AG08396 (cell line): ENCODE data around the gene EI24.

Experiments used
- DNase-seq: peaks from one replicate; pipeline ENCODE4 v3.0.0; 2012; ENCODE audit warnings: low spot score, mixed read lengths

The EI24 gene

DNA sequence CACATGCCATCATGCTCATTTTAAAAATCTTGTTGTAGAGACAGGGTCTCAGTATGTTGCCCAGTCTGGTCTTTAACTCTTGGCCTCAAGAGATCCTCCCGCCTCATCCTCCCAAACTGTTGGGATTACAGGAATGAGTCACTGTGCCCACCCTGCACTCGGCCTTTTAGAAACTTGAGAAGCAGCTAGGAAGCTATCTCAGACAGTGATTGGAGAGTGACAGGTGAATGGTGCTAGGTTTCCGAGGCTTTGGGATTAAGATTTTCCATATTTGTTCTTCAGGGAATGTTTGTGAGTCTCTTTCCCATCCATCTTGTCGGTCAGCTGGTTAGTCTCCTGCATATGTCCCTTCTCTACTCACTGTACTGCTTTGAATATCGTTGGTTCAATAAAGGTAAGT, 10.5 kb downstream of the EI24 start:
- no peak for DNase-seq

DNA sequence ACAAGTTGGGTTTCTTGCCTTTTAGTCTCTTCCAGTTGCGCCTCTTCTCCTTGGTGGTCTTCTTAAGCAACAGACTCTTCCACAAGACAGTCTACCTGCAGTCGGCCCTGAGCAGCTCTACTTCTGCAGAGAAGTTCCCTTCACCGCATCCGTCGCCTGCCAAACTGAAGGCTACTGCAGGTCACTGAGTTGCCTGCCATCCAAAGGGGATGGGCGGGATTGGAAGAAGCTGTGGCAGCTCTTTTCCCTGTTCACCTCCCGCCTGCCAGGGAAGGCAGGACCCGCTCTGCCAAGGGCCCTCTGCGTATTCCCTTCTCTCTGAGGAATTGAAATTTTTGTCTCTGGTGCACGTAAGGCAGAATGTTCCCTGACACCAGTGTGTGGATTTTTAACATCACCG, 14.2 kb downstream of the EI24 start:
- no peak for DNase-seq

DNA sequence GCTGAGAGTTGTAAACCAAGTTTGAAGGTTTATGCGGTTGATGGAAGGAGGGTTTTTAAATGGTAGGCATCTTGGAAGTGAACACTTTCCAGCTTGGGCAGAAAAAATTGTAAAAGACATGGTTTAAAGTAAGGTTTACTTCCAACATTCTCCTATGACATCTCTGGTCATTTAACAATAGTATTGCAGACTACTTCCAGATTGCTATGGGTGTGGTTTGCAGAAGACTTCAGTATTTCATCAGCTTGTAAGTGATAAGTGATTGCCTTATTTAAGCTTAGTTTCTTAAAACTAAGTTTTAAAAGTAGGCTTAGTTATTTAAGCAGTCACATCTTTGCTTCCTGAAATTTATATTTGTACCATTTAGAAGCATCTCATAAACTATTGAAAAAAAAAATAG, 16.2 kb downstream of the EI24 start:
- no peak for DNase-seq

DNA sequence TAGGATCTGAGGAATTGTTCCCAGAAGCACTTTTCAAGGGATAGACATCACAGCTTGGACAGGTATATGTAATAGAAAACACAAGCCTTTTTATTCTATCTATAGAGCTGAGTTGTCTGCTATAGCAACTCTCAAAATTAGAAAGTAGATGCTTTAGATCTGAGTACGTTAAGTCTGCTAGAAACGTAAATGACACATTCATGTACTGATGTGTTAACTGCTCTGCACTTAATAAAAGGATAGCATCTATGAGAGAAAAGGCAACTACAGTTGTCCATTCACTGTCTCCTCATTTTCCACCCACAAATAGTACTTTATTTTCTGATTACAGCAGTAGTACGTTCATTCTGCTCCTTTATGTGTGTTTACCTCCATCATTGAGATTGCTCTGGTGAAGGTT, 17.3 kb downstream of the EI24 start:
- no peak for DNase-seq

DNA sequence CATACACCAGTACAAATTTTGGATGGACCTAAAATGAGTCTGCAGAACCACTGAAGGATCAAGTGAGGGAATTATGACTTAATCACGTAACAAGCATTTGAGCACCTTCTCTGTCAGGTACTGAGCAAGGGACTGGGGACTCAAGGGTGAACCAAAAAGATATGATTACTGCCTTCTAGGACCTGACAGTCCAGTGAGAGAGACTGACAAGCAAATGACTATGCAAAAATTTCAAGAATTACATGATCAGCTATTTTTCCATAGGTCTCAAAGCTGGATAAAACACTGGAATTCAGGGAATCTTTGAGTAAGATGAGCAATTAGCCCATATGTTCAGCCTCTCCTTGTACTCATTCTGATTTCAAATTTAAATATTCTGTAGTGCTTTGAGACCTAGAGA, 18.2 kb downstream of the EI24 start:
- no peak for DNase-seq

DNA sequence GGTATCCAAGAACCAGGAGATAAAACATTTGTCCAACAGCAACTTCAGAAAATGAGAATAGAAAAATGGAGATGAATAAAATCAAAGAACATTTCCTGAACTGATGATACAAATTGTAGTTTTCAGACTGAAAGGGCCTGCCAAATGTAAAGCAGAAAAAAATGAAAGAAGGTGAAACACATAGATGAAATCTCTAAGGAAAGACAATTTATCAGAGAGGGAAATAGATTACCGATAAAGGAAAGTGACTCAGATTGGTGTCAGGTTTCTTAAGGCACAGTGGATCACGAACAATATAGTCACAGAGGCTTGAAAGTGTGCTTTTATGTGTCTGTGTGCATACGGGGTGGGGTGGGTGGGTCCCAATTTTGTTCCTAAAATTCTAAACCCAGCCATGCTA, 19.2 kb downstream of the EI24 start:
- DNase-seq, result no peak

DNA sequence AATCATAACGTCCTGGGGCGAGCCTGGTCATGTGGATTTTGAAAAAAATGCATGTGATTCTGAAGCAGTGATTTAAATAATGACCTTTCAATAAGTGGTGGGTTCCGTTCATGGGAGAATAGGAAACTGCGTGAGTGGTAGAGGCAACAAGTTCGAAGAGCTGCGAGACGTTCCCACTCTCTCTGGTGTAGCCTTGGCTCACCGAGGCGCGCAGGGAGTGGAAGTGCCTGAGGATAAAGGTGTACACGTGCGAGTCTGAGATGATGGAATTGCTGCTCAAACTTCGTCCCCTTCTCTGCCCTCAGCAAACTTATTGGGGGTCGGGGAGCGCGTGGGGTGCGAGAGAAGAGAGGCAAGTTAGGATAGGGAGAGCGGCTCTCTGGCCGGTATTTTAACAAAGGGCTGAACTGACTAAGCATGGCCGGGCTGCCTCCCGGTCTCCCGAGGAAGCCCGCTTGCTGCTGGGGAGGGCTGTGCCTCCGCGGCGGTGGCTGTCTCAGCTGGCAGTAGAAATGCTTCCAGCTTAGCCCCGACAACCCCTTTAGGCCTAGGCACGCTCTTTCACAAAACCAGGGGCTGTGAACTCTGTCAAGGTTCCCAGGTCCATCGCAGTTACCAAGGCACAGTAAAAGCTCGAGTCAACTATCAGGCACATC, 22.5 kb downstream of the EI24 start:
- DNase-seq, result peak; percentile 32

DNA sequence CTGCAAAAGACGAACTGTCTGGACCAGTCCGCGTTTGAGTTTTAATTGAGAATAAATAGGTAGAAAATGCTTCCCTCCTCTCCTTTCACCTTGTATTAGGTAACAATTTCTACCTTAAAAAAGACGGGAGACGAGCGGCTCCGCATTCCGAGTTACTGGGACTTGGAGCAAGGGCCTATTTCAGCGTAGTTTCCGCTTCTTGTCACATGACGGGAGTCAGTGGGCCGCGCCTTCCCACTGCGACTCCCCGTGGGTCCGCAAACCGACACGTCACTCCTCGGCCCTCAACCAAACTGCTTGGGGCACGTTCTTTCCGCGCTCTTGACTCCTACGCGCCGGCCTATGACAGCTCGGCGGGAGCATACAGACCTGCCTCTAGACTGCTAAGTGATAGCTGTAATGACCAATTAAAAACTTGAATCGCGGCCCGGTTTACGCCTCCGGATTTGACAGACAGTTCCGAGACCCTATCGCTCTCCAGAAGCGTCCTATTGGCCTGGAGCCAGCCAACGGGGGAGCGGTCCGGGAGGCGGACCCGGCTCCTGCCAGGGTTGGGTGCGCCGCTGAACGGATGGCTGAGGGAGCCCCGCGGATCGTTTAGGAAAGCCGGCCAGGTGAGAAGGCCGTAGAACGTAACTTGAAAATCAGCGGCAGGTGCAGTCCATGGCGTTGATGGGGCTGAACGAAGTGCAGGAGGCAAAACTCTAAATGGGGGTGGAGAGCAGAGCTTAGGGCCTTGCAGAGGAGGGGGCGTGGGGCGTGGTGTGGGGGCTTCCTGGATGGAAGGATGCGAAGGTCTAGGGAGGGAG, 23.2 kb downstream of the EI24 start, which contains the start of gene STT3A:
Gene STT3A, plus strand, starts transcription at position 548 of the 809 bp plus-strand sequence. CDS start 3,064 bp downstream, outside the sequence.
- peak; percentile 95 for DNase-seq

DNA sequence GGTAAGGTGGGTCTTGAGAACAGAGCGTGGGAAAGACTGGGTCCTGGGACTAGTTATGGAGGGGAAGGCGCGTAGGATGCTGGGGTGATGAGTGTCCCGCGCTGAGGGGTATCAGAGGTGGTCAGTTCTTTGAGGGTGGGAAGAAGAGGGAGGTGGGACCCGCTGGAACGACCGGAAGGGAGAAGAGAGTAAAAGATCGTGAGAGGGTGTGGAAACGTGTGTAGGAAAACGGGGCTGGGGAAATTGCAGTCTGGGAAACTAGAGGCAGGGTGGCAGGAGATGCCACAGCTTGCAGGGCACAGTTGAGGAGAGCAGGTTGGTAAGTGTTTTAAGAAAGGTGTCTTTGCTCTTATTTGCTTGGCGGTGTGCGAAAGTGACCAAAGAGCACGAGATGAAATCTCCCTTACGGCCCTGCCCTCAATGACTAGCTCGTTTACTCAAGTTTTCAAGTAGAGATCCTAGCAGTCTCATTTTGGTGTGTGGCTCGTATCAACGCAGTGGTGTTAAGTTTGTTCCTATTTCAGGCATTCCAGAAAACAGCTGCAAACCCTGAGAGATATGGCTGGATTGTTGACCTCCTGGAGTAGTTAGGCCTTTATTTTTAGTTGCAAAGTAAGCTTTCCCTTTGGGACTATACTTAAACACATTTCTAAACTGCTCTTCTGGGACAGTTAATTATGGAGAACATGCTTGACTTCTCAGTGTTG, 24.0 kb downstream of the EI24 start:
- peak; percentile 24 for DNase-seq

DNA sequence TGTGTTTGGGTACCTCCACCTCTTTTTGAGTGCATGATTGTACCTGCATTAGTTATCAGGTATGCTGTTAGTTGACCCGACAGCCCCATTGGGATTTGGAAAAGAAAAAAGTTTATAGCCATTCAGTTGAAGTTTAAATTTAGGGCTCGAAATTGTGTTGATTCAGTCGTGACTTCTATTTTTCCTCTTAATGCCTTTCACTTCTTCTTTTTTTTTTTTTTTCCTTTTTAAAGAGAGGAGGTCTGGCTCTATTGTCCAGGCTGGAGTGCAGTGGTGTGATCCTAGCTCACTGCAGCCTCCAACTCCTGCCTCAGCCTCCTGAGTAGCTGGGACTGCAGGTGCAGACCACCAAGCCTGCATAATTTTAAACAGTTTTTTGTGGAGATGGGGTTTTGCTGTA, 25.7 kb downstream of the EI24 start:
- DNase-seq, result no peak

DNA sequence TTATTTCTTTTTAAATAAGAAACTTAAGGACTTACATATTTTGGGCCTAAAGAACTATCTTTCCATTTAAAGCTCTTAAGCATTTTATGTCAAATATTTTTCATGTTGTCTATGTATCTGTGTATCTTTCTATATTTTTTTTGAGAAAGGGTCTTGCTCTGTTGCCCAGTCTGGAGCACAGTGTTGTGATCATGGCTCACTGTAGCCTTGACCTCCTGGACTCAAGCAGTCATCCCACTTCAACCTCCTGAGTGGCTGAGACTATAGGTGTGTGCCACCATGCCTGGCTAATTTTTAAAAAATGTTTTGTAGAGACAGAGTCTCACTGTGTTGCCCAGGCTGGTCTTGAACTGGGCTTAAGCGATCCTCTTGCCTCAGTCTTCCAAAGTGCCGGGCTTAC, 31.4 kb downstream of the EI24 start:
- DNase-seq, result no peak

DNA sequence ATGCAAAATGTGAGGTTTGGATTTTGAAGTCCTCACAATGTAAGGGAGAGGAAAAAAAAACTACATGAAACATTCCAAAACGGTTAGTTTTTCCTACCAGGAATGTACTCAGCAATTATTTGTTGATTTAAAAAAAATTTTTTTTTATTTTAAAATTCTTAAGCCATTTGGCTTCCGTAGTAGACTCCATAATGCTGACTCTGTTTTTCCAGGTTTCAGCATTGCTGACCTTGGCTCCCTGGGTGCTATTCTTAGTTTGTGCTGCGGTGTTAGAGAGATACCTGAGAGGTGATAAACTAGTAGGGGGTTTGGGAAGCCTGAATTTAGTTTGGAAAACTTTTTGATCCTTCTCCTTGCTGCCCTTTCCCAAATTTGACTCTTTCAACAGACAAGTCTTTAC, 33.9 kb downstream of the EI24 start:
- DNase-seq, result peak; percentile 28

DNA sequence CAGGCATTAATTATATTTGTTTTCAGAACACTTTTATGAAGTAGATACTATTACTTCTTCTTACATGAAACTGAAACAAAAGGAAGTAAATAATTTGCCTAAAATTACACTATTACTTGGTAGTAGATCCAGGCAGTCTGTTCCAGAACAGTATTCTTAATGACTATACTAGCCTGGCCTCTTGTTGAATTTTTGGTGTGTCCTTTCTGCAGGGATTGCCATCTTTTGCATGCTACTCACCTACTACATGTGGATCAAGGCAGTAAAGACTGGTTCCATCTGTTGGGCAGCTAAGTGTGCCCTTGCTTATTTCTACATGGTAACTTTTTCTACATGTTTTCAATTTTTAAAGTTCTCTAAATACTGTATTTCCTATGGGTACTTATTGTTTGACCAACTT, 36.1 kb downstream of the EI24 start:
- DNase-seq, result no peak

DNA sequence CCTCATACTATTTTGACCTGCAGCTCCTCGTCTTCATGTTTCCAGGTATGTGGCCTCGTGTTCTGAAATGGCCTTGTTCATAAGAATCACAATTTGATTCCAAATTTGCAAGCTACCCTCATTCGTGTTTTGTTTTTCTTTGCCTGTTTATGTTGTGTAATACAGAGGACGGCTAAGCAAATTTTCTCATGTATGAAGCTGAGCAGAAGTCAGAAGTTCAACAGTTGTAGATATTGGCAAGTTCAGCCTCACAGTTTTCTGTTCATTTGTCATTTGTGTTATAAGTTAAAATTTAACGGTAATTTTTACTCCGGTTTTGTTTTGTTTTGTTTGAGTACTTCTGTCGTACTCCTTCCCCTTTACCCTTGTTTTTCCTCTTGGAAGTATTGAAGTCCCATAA, 40.3 kb downstream of the EI24 start:
- no peak for DNase-seq

DNA sequence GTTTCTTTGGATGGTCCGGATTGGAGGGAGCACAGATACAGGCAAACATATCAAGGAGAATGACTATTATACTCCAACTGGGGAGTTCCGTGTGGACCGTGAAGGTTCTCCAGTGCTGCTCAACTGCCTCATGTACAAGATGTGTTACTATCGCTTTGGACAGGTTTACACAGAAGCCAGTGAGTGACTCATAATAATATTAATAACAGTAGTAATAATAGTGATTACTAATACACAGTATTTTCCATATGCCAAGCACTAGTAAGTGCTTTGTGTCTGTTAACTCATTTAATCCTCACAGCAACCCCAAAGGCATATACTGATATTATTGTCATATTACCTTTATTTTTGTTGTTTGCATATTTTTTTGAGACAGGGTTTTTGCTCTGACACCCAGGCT, 49.1 kb downstream of the EI24 start:
- DNase-seq, result no peak

DNA sequence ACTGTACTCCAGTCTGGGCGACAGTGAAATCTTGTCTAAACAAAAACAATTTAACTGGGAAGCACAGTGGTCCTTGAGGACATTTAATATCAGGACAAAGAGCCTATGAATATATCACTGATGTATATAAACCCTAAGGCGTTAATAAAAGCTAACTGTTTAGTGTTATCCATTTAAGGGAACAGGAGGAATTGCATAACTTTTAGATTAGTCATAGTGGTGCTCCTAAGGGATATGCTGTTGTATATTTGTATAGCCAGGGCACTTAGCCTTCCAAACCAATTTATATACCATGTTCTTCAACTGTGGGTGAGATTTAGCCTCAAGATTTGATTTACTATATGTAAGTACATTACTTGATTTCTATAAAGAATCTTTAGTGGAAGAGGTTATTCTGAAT, 52.7 kb downstream of the EI24 start:
- peak; percentile 43 for DNase-seq

DNA sequence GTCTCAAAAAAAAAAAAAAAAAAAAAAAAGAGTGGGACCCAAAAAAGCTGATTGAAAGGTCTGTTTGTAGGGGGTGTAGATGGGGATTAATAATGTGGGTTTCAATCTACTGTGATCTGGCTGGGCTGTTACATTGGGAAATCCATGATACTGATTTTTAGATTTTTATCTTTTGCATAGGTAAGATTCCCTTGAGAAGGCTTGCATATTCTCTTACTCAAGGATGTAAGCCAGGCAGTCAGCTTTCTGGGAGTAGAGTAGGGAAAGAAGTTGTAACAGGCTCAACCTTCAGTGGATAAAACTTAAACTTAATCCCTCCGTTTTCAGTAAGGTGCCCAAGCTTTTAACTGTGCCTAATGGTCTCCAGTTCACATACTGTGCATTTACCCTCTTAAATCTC, 53.8 kb downstream of the EI24 start:
- DNase-seq, result no peak

DNA sequence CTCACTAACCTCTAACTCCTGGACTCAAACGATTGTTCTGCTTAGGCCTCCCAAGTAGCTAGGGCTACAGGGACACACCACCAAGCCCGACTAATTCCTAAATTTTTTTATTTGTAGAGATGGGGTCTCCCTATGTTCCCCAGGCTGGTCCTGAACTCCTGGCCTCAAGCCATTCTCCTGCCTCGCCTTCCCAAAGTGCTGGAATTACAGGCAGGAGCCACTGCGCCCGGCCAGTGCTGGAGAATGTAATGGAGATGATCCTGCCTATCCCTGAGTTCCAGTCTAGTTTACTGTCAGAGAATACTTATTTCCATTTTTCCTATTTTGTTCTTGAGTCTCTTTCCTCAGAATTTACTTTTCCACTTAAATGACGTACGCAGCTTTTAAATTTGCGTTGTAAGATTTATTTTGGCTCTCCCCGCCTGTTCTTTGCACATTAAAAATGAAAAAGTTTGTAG, 55.5 kb downstream of the EI24 start, which contains the start of gene CHEK1:
Gene CHEK1, plus strand, starts transcription at position 408 of the 458 bp plus-strand sequence. CDS start 1,606 bp downstream, outside the sequence.
- DNase-seq, result no peak

DNA sequence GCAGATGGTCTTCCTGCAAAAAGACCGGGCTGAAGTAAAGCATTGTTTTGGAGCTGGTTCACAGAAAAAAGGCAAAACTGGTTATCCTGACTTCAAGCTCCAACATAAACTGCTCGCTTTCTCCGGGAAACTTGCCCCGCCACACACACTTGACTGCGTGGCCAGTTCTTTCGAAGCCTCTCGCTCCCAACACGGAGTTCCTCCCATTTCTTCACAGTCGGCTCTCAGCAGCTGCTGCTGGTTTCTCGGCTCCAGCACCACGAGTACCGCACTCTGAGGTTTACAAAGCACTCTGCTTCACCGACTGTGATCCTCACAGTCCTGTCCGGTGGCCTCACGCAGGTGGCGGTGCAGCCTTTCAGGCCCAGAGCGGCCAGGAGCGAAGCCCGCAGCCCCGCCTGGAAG, 56.0 kb downstream of the EI24 start:
- no peak for DNase-seq

DNA sequence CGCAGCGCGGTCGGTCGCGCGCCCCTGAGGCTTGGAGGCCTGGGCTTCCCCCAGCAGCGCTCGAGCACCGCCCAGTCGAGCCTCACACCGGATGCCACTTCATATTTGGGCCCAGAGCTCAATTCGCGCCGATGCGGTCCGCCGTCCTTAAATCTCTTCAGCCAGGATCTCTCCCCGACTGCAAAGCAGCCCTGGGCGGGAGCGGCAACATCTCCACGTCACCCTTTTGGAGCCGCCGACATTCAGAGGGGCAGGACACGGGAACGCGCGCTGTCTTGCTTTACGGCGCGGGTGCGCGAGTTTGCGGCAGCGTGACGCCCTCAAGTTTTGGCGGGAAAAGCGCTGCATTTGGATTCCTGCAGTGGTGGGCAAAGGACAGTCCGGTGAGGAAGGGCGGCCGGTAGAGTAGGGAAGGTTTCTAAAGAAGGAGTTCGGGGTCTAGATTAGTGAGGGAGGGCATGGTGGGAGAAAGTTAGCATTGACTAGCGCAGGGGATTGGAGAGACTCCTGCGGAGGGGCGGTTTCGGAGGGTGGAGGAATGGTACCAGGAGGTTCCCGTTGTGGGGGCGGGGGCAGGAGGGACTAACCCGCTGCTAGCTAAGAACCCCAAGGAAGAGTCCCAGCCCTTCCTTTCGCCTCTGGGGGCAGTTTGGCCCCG, 56.5 kb downstream of the EI24 start:
- DNase-seq, result peak; percentile 88

DNA sequence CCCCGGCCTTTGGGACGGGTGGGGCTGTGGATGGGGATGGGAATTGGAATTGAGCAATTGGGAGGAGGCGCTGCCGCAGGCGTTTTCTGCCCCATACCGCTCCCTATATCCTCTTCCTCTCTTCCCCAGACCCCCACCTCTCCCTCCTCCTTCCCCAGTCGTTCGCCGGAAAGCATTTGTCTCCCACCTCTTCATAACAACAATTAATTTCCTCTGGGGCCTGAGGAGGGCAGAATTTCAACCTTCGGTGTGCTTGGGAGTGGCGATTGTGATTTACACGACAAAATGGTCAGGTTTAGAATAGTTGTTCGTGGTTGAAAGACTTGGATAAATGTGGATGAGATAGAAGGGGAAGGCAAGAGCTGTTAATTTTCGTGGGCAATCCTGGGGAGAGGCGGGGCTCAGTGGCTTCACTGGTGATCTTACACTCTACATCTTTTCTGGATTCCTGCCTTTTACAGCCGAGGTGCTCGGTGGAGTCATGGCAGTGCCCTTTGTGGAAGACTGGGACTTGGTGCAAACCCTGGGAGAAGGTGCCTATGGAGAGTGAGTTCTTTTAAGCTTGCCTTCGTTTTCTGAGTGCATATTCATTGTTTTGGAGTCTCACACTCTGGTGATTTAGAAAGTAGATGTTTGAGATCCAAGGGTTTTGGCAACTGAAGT, 57.1 kb downstream of the EI24 start:
- peak; percentile 40 for DNase-seq
